Activated CD4-positive, CD25-positive, alpha-beta regulatory T cell treated with anti-CD3 and anti-CD28 coated beads, Interleukin-2, amount 50 U/mL, for 72 hours (primary cell): ENCODE data around the gene KRT35.

Experiments used
- DNase-seq: peaks from one replicate; pipeline ENCODE4 v3.0.0; 2021

The KRT35 gene

GRCh38 chr17:41486316-41486715, 5.4 kb upstream of the KRT35 start:
- no peak for DNase-seq

GRCh38 chr17:41484920-41485904, 4.3 kb upstream of the KRT35 start:
- no peak for DNase-seq

- no peak for DNase-seq
Measured at GRCh38 chr17:41483991-41484826, 3.3 kb upstream of the KRT35 start.

- DNase-seq = no peak
Measured at GRCh38 chr17:41483531-41483930, 2.6 kb upstream of the KRT35 start.

GRCh38 chr17:41480581-41480980, 370 bp downstream of the KRT35 start:
- DNase-seq = no peak

- DNase-seq = no peak
Measured at GRCh38 chr17:41480136-41480535, 815 bp downstream of the KRT35 start.

- DNase-seq = no peak
Measured at GRCh38 chr17:41478237-41478636, 2.7 kb downstream of the KRT35 start.

- DNase-seq = no peak
Measured at GRCh38 chr17:41476866-41477815, 3.8 kb downstream of the KRT35 start.

- DNase-seq = no peak
Measured at GRCh38 chr17:41475421-41475820, 5.5 kb downstream of the KRT35 start.

- no peak for DNase-seq
Measured at GRCh38 chr17:41474863-41475262, 6.1 kb downstream of the KRT35 start.

GRCh38 chr17:41468346-41468745, 12.6 kb downstream of the KRT35 start:
- no peak for DNase-seq

- DNase-seq = no peak
Measured at GRCh38 chr17:41467561-41467960, 13.4 kb downstream of the KRT35 start.

- DNase-seq = no peak
Measured at GRCh38 chr17:41466988-41467387, 14.0 kb downstream of the KRT35 start, which contains the start of gene KRT32. TSS of gene KRT32 (minus strand) at chr17:41467386. CDS start at chr17:41467325, 61 bp downstream.

GRCh38 chr17:41464682-41465081, 16.3 kb downstream of the KRT35 start:
- no peak for DNase-seq

- no peak for DNase-seq
Measured at GRCh38 chr17:41464173-41464572, 16.8 kb downstream of the KRT35 start.

- no peak for DNase-seq
Measured at GRCh38 chr17:41463746-41464145, 17.2 kb downstream of the KRT35 start.

GRCh38 chr17:41462705-41463104, 18.2 kb downstream of the KRT35 start:
- no peak for DNase-seq

- no peak for DNase-seq
Measured at GRCh38 chr17:41457676-41458075, 23.3 kb downstream of the KRT35 start.

GRCh38 chr17:41456204-41456603, 24.7 kb downstream of the KRT35 start:
- no peak for DNase-seq

GRCh38 chr17:41455236-41455635, 25.7 kb downstream of the KRT35 start:
- DNase-seq = no peak

- DNase-seq = no peak
Measured at GRCh38 chr17:41453066-41453465, 27.9 kb downstream of the KRT35 start.

GRCh38 chr17:41452281-41452680, 28.7 kb downstream of the KRT35 start:
- DNase-seq = no peak
